ENCODE data around the gene ATE1. TPM values are rescaled to one million over a fixed set of nuclear protein-coding genes. Genes with fewer than 3 reads are reported as not detected.
"Not testable (repeated sequence)": the region's sequence is repeated elsewhere in the genome, so short reads cannot be mapped to it uniquely, and the experiment has no call there.

Gene ATE1
- total and polyA plus RNA-seq, 2 donors (not counting 1 experiment from before 2014, with no cell fraction given) = 19.3 to 28.1 TPM

- no peaks in the 10 kb centered on the region for H4K20me1 ChIP-seq (ENCODE audit: control insufficient read depth, extremely low read depth, insufficient read depth, low read length)
- no peak overlapping the region for H3K4me2 ChIP-seq (ENCODE audit: extremely low read depth, insufficient read depth, low read length)
- H3K4me3 ChIP-seq (replicated peaks in 1 of 4; ENCODE audit: control extremely low read depth in 1 of 4, insufficient read depth in 1 of 4, low read depth in 3 of 4, low read length in 4 of 4) = no peak overlapping the region
- no peaks in the 10 kb centered on the region for H3K36me3 ChIP-seq (ENCODE audit: control insufficient read depth, insufficient read depth, low read length)
- TF ChIP-seq, protein P1, sequence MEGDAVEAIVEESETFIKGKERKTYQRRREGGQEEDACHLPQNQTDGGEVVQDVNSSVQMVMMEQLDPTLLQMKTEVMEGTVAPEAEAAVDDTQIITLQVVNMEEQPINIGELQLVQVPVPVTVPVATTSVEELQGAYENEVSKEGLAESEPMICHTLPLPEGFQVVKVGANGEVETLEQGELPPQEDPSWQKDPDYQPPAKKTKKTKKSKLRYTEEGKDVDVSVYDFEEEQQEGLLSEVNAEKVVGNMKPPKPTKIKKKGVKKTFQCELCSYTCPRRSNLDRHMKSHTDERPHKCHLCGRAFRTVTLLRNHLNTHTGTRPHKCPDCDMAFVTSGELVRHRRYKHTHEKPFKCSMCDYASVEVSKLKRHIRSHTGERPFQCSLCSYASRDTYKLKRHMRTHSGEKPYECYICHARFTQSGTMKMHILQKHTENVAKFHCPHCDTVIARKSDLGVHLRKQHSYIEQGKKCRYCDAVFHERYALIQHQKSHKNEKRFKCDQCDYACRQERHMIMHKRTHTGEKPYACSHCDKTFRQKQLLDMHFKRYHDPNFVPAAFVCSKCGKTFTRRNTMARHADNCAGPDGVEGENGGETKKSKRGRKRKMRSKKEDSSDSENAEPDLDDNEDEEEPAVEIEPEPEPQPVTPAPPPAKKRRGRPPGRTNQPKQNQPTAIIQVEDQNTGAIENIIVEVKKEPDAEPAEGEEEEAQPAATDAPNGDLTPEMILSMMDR (conservative IDR thresholded peaks at IDR 0.05 in 1 of 2, IDR thresholded peaks at IDR 0.05 in 1 of 2; ENCODE audit: low read depth in 1 of 2, low read length in 2 of 2) = no peak
- TF ChIP-seq EZH2 (IDR thresholded peaks at IDR 0.05; ENCODE audit: low read length, missing control alignments) = no peak
- no peak overlapping the region for H2AFZ ChIP-seq (ENCODE audit: low read length)
- no peaks in the 10 kb centered on the region for H3K79me2 ChIP-seq (ENCODE audit: control insufficient read depth, insufficient read depth, low read length)
- no peak for DNase-seq (ENCODE audit: low read depth in 2 of 2)
- H3K9me3 ChIP-seq (ENCODE audit: control insufficient read depth, insufficient read depth, low read depth, low read length) = no peaks in the 10 kb centered on the region
- no peaks in the 10 kb centered on the region for H3K27me3 ChIP-seq (ENCODE audit: control insufficient read depth, insufficient read depth, low read length)
- H3K9ac ChIP-seq (ENCODE audit: insufficient read depth, low read length) = no peak overlapping the region
- no peak overlapping the region for H3K27ac ChIP-seq (ENCODE audit: insufficient read depth, low read length)
- H3K4me1 ChIP-seq (ENCODE audit: control insufficient read depth, extremely low read depth, insufficient read depth, low read length) = no peaks in the 10 kb centered on the region
These were observed 162.6 kb downstream of the ATE1 start for GRCh38 chr10:121765204-121765603.

GRCh38 chr10:121764233-121764942 is 163.4 kb downstream of the ATE1 start:
- H3K4me1 ChIP-seq (ENCODE audit: control insufficient read depth, extremely low read depth, insufficient read depth, low read length) = no peaks in the 10 kb centered on the region
- TF ChIP-seq, protein P1 (conservative IDR thresholded peaks at IDR 0.05 in 1 of 2, IDR thresholded peaks at IDR 0.05 in 1 of 2; ENCODE audit: low read depth in 1 of 2, low read length in 2 of 2) = no peak
- TF ChIP-seq EZH2 (IDR thresholded peaks at IDR 0.05; ENCODE audit: low read length, missing control alignments) = no peak
- no peaks in the 10 kb centered on the region for H4K20me1 ChIP-seq (ENCODE audit: control insufficient read depth, extremely low read depth, insufficient read depth, low read length)
- no peak overlapping the region for H3K27ac ChIP-seq (ENCODE audit: insufficient read depth, low read length)
- H3K79me2 ChIP-seq (ENCODE audit: control insufficient read depth, insufficient read depth, low read length) = no peaks in the 10 kb centered on the region
- H3K4me3 ChIP-seq (replicated peaks in 1 of 4; ENCODE audit: control extremely low read depth in 1 of 4, insufficient read depth in 1 of 4, low read depth in 3 of 4, low read length in 4 of 4) = no peak overlapping the region
- DNase-seq (ENCODE audit: low read depth in 2 of 2) = no peak
- H2AFZ ChIP-seq (ENCODE audit: low read length) = no peak overlapping the region
- H3K9me3 ChIP-seq (ENCODE audit: control insufficient read depth, insufficient read depth, low read depth, low read length) = no peaks in the 10 kb centered on the region
- no peaks in the 10 kb centered on the region for H3K36me3 ChIP-seq (ENCODE audit: control insufficient read depth, insufficient read depth, low read length)
- H3K9ac ChIP-seq (ENCODE audit: insufficient read depth, low read length) = no peak overlapping the region
- no peak overlapping the region for H3K4me2 ChIP-seq (ENCODE audit: extremely low read depth, insufficient read depth, low read length)
- H3K27me3 ChIP-seq (ENCODE audit: control insufficient read depth, insufficient read depth, low read length) = no peaks in the 10 kb centered on the region

- H3K4me2 ChIP-seq (ENCODE audit: extremely low read depth, insufficient read depth, low read length); H3K9me3 ChIP-seq (ENCODE audit: control insufficient read depth, insufficient read depth, low read depth, low read length); H3K9ac ChIP-seq (ENCODE audit: insufficient read depth, low read length); H3K27me3 ChIP-seq (ENCODE audit: control insufficient read depth, insufficient read depth, low read length); H3K27ac ChIP-seq (ENCODE audit: insufficient read depth, low read length); H3K36me3 ChIP-seq (ENCODE audit: control insufficient read depth, insufficient read depth, low read length); H2AFZ ChIP-seq (ENCODE audit: low read length); H4K20me1 ChIP-seq (ENCODE audit: control insufficient read depth, extremely low read depth, insufficient read depth, low read length); H3K4me3 ChIP-seq (replicated peaks in 1 of 4; ENCODE audit: control extremely low read depth in 1 of 4, insufficient read depth in 1 of 4, low read depth in 3 of 4, low read length in 4 of 4); DNase-seq (ENCODE audit: low read depth in 2 of 2); H3K79me2 ChIP-seq (ENCODE audit: control insufficient read depth, insufficient read depth, low read length); H3K4me1 ChIP-seq (ENCODE audit: control insufficient read depth, extremely low read depth, insufficient read depth, low read length): not testable (repeated sequence)
These were observed 170.6 kb downstream of the ATE1 start for GRCh38 chr10:121757241-121757640.

DNA sequence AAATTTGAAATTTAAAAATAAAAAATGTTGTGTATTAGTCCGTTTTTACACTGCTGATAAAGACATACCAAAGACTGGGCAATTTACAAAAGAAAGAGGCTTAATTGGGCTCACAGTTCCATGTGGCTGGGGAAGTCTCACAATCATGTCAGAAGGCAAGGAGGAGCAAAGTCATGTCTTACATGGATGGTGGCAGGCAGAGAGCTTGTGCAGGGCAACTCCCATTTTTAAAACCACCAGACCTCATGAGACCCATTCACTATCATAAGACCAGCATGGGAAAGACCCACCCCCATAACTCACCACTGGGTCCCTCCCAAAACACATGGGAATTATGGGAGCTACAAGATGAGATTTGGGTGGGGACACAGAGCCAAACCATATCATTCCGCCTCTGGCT is 172.3 kb downstream of the ATE1 start:
- not testable (repeated sequence) for H4K20me1 ChIP-seq (ENCODE audit: control insufficient read depth, extremely low read depth, insufficient read depth, low read length); DNase-seq (ENCODE audit: low read depth in 2 of 2); H3K27me3 ChIP-seq (ENCODE audit: control insufficient read depth, insufficient read depth, low read length); H3K9ac ChIP-seq (ENCODE audit: insufficient read depth, low read length); H2AFZ ChIP-seq (ENCODE audit: low read length); H3K4me2 ChIP-seq (ENCODE audit: extremely low read depth, insufficient read depth, low read length); H3K4me1 ChIP-seq (ENCODE audit: control insufficient read depth, extremely low read depth, insufficient read depth, low read length); H3K79me2 ChIP-seq (ENCODE audit: control insufficient read depth, insufficient read depth, low read length); H3K9me3 ChIP-seq (ENCODE audit: control insufficient read depth, insufficient read depth, low read depth, low read length); H3K27ac ChIP-seq (ENCODE audit: insufficient read depth, low read length); H3K4me3 ChIP-seq (replicated peaks in 1 of 4; ENCODE audit: control extremely low read depth in 1 of 4, insufficient read depth in 1 of 4, low read depth in 3 of 4, low read length in 4 of 4); H3K36me3 ChIP-seq (ENCODE audit: control insufficient read depth, insufficient read depth, low read length)

Measured in fibroblast of lung (primary cell).